ENCODE results near the gene USP17L27.
"Not testable (repeated sequence)": the region's sequence is repeated elsewhere in the genome, so short reads cannot be mapped to it uniquely, and the experiment has no call there.

DNA sequence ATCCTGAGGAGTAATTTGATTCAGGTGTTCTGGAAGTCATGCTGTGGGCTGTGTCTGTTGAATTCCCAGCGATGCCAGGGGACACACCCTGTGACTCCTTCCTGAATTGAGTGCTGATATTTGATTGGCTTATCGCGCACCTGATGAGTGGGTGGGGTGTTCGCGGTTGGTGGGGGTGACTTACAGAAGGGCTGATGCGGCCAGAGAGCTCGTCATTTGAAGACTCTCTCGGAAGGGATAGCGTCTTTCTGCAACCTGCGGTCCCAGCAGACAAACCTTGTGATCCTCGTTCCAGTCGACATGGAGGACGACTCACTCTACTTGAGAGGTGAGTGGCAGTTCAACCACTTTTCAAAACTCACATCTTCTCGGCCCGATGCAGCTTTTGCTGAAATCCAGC is 4.8 kb upstream of the USP17L27 start, which contains the start of gene USP17L5:
- not testable (repeated sequence) for TF ChIP-seq POLR2A (IDR thresholded peaks at IDR 0.05; ENCODE audit: low read depth, low read length); POLR2AphosphoS5 (IDR thresholded peaks at IDR 0.05; ENCODE audit: low read depth, low read length); TAF1 (IDR thresholded peaks at IDR 0.05; ENCODE audit: borderline replicate concordance, low read depth, low read length)

Measured in GM12892 (cell line).